ENCODE data around the gene ARHGAP1. TPM values are rescaled to one million over a fixed set of nuclear protein-coding genes. Genes with fewer than 3 reads are reported as not detected.

Gene ARHGAP1
- polyA plus RNA-seq, 1 donor, result 59.7 TPM

- DNase-seq, result no peak
Measured at GRCh38 chr11:46695345-46696211, 4.8 kb downstream of the ARHGAP1 start.

- DNase-seq, result no peak
Measured at GRCh38 chr11:46694607-46695006, 5.8 kb downstream of the ARHGAP1 start.

GRCh38 chr11:46694072-46694471 lies 6.3 kb downstream of the ARHGAP1 start:
- no peak for DNase-seq

- DNase-seq, result no peak
Measured at GRCh38 chr11:46693597-46694012, 6.8 kb downstream of the ARHGAP1 start.

GRCh38 chr11:46692450-46692849 lies 8.0 kb downstream of the ARHGAP1 start:
- DNase-seq, result no peak

GRCh38 chr11:46690702-46691101 lies 9.7 kb downstream of the ARHGAP1 start:
- no peak for DNase-seq

GRCh38 chr11:46686886-46687795 lies 13.3 kb downstream of the ARHGAP1 start:
- DNase-seq, result no peak

GRCh38 chr11:46684367-46684766 lies 16.1 kb downstream of the ARHGAP1 start:
- no peak for DNase-seq

GRCh38 chr11:46682773-46683752 lies 17.4 kb downstream of the ARHGAP1 start:
- no peak for DNase-seq

- DNase-seq, result no peak
Measured at GRCh38 chr11:46681814-46682213, 18.6 kb downstream of the ARHGAP1 start.

GRCh38 chr11:46680815-46681214 lies 19.6 kb downstream of the ARHGAP1 start:
- no peak for DNase-seq

- DNase-seq, result no peak
Measured at GRCh38 chr11:46680164-46680760, 20.2 kb downstream of the ARHGAP1 start.

GRCh38 chr11:46679241-46680163 lies 20.9 kb downstream of the ARHGAP1 start:
- DNase-seq, result no peak

- no peak for DNase-seq
Measured at GRCh38 chr11:46678741-46679130, 21.7 kb downstream of the ARHGAP1 start.

- no peak for DNase-seq
Measured at GRCh38 chr11:46677991-46678740, 22.3 kb downstream of the ARHGAP1 start.

GRCh38 chr11:46677169-46677568 lies 23.2 kb downstream of the ARHGAP1 start:
- no peak for DNase-seq

GRCh38 chr11:46676436-46677158 lies 23.8 kb downstream of the ARHGAP1 start:
- DNase-seq, result no peak

- DNase-seq, result no peak
Measured at GRCh38 chr11:46675949-46676348, 24.5 kb downstream of the ARHGAP1 start.
